K562 (cell line): ENCODE results near the gene ZKSCAN1. TPM values are rescaled to one million over a fixed set of nuclear protein-coding genes. Genes with fewer than 3 reads are reported as not detected.

Experiments used
- CHD2 ChIP-seq: IDR thresholded peaks from 2 replicates; pipeline ENCODE4 v1.6.1; 2011; ENCODE audit warnings: low read depth, low read length
- GATAD2B ChIP-seq: fragments of 450-650 bp; IDR thresholded peaks from 2 replicates; pipeline ENCODE4 v1.6.1; 2017; ENCODE audit warnings: mild to moderate bottlenecking, borderline replicate concordance
- HNRNPLL ChIP-seq: fragments of 200-400 bp; formaldehyde crosslinking; IDR thresholded peaks from 2 replicates; pipeline ENCODE4 v1.6.1; 2017; ENCODE audit warnings: low read length, low read depth, mild to moderate bottlenecking; ENCODE audit not compliant: poor library complexity, severe bottlenecking
- HNRNPUL1 ChIP-seq: fragments of 200-400 bp; formaldehyde crosslinking; IDR thresholded peaks from 2 replicates; pipeline ENCODE4 v1.6.1; 2017; ENCODE audit warnings: low read length
- KAT8 ChIP-seq: fragments of 450-650 bp; IDR thresholded peaks from 2 replicates; pipeline ENCODE4 v1.6.1; 2016; ENCODE audit warnings: low read depth, mild to moderate bottlenecking
- MECOM ChIP-seq: fragments of 250-450 bp; sonication (Bioruptor Pico); IDR thresholded peaks from 2 replicates; pipeline ENCODE4 v1.8.0; 2022; ENCODE audit warnings: inconsistent platforms
- NFRKB ChIP-seq: fragments of 450-650 bp; IDR thresholded peaks from 2 replicates; pipeline ENCODE4 v1.6.1; 2016; ENCODE audit warnings: low read depth
- NR2C2 ChIP-seq, 2 experiments: fragments of 200-800 bp in 1 of 2; sonication (Bioruptor generic) in 1 of 2; sonication (generic) in 1 of 2; formaldehyde crosslinking in 1 of 2; IDR thresholded peaks; 2 replicates each; pipeline versions ENCODE4 v1.6.1 to v1.8.0; 2016 to 2022; ENCODE audit warnings: mild to moderate bottlenecking in 1 of 2, missing compliant biosample characterization in 1 of 2, missing genetic modification characterization in 1 of 2, missing genetic modification reagents in 1 of 2
- POLR3A ChIP-seq: IDR thresholded peaks from 2 replicates; pipeline ENCODE4 v1.6.1; 2011; ENCODE audit warnings: borderline replicate concordance, mild to moderate bottlenecking, moderate library complexity; ENCODE audit not compliant: insufficient read length, insufficient read depth; ENCODE audit errors: extremely low read depth
- RBBP5 ChIP-seq: fragments of 200-600 bp; sonication (generic); IDR thresholded peaks from 2 replicates; pipeline ENCODE4 v1.6.1; 2012; ENCODE audit warnings: borderline replicate concordance, mild to moderate bottlenecking, low read length, control low read depth, inconsistent platforms; ENCODE audit not compliant: insufficient read depth, poor library complexity, severe bottlenecking
- RBM22 ChIP-seq: fragments of 200-400 bp; formaldehyde crosslinking; IDR thresholded peaks from 2 replicates; pipeline ENCODE4 v1.6.1; 2018; ENCODE audit warnings: low read length, low read depth; ENCODE audit not compliant: poor library complexity, severe bottlenecking
- YY1 ChIP-seq, 3 experiments: IDR thresholded peaks; 2 replicates each; pipeline ENCODE4 v1.6.1; 2011; ENCODE audit warnings: low read length in 2 of 3, mild to moderate bottlenecking in 2 of 3, moderate library complexity in 2 of 3, borderline replicate concordance in 1 of 3, control low read depth in 1 of 3, low read depth in 1 of 3; ENCODE audit not compliant: insufficient read depth in 3 of 3, insufficient replicate concordance in 2 of 3, control insufficient read depth in 1 of 3, insufficient read length in 1 of 3; ENCODE audit errors: extremely low read depth in 1 of 3
- ZNF263 ChIP-seq: sonication (generic); formaldehyde crosslinking; IDR thresholded peaks from 2 replicates; pipeline ENCODE4 v1.8.0; 2022; ENCODE audit warnings: mild to moderate bottlenecking, missing genetic modification reagents, borderline replicate concordance
- polyA plus RNA-seq, 8 experiments: library from polyadenylated mRNA; depleted of rRNA in 4 of 8; stranded (reverse) in 5 of 8; unstranded in 3 of 8; fragments of >200 nt; fragmentation: Nextera tagmentation in 2 of 8; fragmentation: Illumina TruSeq in 1 of 8; extraction: Ambion mirVana in 2 of 8; extraction: Trizol in 1 of 8; gene quantifications; 2 replicates each; pipeline versions ENCODE4 v1.2.1 to v1.2.3, GENCODE V29; 2011 to 2014; ENCODE audit warnings: inconsistent platforms in 1 of 8, missing spikeins in 1 of 8
- total RNA-seq, 7 experiments: library from RNA; depleted of rRNA in 6 of 7; stranded (reverse); fragments of >200 nt in 6 of 7; fragmentation: Illumina TruSeq in 2 of 7; extraction: Trizol in 2 of 7; gene quantifications; 2 replicates each; pipeline versions ENCODE4 v1.2.1 to v1.2.3, GENCODE V29; 2011 to 2021; ENCODE audit warnings: low replicate concordance in 1 of 7
- TF ChIP-seq, protein P1 (sequence below): fragments of 450-650 bp; IDR thresholded peaks from 2 replicates; pipeline ENCODE4 v1.7.1; 2018; ENCODE audit warnings: mild to moderate bottlenecking, low read depth; ENCODE audit not compliant: partially characterized antibody
- TF ChIP-seq, protein P2 (sequence below): fragments of 450-650 bp; IDR thresholded peaks from 2 replicates; pipeline ENCODE4 v1.6.1; 2018; ENCODE audit not compliant: partially characterized antibody
- TF ChIP-seq, protein P3 (sequence below), 2 experiments: fragments of 450-650 bp; IDR thresholded peaks; 2 replicates each; pipeline ENCODE4 v1.6.1; 2016

The ZKSCAN1 gene
- total and polyA plus RNA-seq, 9 of the 15 experiments (the other 6 are each of a cell fraction or from before 2014, with no cell fraction given) = 5.3 to 43.0 (median 23.2) TPM

DNA sequence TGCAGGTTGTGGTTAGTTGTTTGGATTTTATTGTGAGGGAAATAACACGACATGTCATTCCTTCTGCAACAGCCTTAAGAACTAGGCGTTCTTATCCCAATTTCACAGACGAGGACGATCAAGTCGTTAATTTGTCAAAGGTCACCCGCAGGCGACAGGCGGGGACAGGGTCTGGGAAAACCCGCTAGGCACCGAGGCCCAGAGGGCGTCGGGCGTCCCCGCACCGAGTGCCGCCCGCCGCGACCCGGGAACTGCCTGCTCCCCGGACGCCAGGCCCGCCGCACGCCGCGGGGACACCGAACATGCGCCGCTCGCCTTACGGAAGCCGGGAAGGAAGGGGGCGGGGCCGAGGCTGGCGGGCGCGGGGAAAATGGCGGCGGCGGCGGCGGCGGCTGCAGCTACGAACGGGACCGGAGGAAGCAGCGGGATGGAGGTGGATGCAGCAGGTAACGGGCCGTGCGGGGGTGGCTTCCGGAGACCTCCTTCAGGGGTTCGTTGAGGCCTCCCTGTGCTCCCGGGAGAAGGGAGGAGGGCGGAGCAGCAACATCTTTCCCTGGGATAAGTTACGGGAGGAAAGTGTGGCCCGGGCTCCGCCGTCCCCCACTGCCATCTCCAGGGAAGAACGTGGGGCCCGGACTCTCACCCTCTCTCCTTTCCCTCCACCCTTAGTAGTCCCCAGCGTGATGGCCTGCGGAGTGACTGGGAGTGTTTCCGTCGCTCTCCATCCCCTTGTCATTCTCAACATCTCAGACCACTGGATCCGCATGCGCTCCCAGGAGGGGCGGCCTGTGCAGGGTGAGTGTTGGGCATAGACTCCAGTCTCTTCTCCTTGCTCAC, 73.4 kb downstream of the ZKSCAN1 start, which contains the start of gene COPS6 (continued):
- TF ChIP-seq ZNF263 (peak; percentile 84), GATAD2B (peak; percentile 65; the same call in 1 of the 2 replicates), NFRKB (peak; percentile 94), POLR3A (no peak), RBM22 (peak; percentile 64), MECOM (CRISPR knock-in tag) (peak; percentile 34; the same call in 1 of the 2 replicates), CHD2 (peak; percentile 13; the same call in 1 of the 2 replicates), HNRNPLL (peak; percentile 39), KAT8 (no peak), HNRNPUL1 (no peak), RBBP5 (peak; percentile 95), NR2C2 (CRISPR knock-in tag; IDR thresholded peaks at IDR 0.05) (peak; percentile 88), NR2C2 (tag; IDR thresholded peaks at IDR 0.05) (peak; percentile 89), YY1 (IDR thresholded peaks at IDR 0.05; ENCODE audit: borderline replicate concordance in 1 of 3, control insufficient read depth in 1 of 3, extremely low read depth in 1 of 3, insufficient read depth in 3 of 3, insufficient read length in 1 of 3, insufficient replicate concordance in 2 of 3, low read depth in 1 of 3, low read length in 2 of 3) (peak; percentile 87 to 99 (median 98))
- TF ChIP-seq, protein P1, sequence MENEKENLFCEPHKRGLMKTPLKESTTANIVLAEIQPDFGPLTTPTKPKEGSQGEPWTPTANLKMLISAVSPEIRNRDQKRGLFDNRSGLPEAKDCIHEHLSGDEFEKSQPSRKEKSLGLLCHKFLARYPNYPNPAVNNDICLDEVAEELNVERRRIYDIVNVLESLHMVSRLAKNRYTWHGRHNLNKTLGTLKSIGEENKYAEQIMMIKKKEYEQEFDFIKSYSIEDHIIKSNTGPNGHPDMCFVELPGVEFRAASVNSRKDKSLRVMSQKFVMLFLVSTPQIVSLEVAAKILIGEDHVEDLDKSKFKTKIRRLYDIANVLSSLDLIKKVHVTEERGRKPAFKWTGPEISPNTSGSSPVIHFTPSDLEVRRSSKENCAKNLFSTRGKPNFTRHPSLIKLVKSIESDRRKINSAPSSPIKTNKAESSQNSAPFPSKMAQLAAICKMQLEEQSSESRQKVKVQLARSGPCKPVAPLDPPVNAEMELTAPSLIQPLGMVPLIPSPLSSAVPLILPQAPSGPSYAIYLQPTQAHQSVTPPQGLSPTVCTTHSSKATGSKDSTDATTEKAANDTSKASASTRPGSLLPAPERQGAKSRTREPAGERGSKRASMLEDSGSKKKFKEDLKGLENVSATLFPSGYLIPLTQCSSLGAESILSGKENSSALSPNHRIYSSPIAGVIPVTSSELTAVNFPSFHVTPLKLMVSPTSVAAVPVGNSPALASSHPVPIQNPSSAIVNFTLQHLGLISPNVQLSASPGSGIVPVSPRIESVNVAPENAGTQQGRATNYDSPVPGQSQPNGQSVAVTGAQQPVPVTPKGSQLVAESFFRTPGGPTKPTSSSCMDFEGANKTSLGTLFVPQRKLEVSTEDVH = peak; percentile 62
- TF ChIP-seq, protein P2, sequence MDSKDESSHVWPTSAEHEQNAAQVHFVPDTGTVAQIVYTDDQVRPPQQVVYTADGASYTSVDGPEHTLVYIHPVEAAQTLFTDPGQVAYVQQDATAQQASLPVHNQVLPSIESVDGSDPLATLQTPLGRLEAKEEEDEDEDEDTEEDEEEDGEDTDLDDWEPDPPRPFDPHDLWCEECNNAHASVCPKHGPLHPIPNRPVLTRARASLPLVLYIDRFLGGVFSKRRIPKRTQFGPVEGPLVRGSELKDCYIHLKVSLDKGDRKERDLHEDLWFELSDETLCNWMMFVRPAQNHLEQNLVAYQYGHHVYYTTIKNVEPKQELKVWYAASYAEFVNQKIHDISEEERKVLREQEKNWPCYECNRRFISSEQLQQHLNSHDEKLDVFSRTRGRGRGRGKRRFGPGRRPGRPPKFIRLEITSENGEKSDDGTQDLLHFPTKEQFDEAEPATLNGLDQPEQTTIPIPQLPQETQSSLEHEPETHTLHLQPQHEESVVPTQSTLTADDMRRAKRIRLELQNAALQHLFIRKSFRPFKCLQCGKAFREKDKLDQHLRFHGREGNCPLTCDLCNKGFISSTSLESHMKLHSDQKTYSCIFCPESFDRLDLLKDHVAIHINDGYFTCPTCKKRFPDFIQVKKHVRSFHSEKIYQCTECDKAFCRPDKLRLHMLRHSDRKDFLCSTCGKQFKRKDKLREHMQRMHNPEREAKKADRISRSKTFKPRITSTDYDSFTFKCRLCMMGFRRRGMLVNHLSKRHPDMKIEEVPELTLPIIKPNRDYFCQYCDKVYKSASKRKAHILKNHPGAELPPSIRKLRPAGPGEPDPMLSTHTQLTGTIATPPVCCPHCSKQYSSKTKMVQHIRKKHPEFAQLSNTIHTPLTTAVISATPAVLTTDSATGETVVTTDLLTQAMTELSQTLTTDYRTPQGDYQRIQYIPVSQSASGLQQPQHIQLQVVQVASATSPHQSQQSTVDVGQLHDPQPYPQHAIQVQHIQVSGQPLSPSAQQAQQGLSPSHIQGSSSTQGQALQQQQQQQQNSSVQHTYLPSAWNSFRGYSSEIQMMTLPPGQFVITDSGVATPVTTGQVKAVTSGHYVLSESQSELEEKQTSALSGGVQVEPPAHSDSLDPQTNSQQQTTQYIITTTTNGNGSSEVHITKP = peak; percentile 33
- TF ChIP-seq, protein P3, sequence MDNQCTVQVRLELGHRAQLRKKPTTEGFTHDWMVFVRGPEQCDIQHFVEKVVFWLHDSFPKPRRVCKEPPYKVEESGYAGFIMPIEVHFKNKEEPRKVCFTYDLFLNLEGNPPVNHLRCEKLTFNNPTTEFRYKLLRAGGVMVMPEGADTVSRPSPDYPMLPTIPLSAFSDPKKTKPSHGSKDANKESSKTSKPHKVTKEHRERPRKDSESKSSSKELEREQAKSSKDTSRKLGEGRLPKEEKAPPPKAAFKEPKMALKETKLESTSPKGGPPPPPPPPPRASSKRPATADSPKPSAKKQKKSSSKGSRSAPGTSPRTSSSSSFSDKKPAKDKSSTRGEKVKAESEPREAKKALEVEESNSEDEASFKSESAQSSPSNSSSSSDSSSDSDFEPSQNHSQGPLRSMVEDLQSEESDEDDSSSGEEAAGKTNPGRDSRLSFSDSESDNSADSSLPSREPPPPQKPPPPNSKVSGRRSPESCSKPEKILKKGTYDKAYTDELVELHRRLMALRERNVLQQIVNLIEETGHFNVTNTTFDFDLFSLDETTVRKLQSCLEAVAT (IDR thresholded peaks at IDR 0.05) = no peak
